Measurements from ENCODE around the gene CNOT4. TPM values are rescaled to one million over a fixed set of nuclear protein-coding genes. Genes with fewer than 3 reads are reported as not detected.

Gene CNOT4, protein sequence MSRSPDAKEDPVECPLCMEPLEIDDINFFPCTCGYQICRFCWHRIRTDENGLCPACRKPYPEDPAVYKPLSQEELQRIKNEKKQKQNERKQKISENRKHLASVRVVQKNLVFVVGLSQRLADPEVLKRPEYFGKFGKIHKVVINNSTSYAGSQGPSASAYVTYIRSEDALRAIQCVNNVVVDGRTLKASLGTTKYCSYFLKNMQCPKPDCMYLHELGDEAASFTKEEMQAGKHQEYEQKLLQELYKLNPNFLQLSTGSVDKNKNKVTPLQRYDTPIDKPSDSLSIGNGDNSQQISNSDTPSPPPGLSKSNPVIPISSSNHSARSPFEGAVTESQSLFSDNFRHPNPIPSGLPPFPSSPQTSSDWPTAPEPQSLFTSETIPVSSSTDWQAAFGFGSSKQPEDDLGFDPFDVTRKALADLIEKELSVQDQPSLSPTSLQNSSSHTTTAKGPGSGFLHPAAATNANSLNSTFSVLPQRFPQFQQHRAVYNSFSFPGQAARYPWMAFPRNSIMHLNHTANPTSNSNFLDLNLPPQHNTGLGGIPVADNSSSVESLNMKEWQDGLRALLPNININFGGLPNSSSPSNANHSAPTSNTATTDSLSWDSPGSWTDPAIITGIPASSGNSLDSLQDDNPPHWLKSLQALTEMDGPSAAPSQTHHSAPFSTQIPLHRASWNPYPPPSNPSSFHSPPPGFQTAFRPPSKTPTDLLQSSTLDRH
- polyA plus RNA-seq (ENCODE audit: insufficient read length in 4 of 4) = 10 to 100 TPM; 29.2 to 40.1 (median 34.9) TPM

DNA sequence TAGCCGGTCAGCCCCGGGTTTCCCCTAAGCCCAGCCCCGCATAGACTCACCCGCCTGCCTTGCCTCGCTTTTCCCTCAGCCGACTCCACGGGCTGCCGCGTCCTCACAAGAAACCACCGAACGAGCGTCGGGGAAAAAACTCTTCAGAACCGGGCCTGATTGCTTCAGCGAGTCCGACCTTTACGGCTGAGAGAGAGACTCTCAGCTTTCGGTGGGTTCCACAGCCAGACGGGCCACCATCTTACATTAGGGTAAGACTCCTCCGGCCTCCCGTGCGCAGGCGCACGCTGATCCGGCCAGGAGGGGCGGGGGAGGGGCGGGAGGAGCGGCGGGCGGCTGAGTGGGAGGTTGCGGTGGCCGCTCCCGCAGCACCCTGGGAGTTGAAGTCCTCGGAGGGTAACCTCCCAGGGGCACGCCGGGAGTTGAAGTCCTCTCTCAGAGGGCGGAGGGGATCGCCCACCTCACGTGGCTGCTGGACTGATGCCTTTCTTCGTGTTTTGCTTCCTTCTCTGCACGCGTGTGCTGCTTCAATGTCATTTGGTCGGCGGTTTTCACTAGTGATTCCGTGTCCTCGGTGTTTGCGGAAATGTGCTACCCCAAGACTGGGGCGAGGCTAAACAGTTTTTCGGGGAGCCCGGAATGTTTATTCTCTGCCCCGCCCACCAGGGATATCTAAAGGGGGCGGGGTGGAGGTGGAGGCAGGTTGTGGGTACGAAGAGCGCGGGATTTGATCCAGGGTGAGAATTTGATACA, at the start of gene CNOT4:
Gene CNOT4 (minus strand): TSS at position 264 of the 753 bp plus-strand sequence. CDS start 71,771 bp downstream, outside the sequence.
- peak; percentile 88 to 93 (median 90) for DNase-seq (ENCODE audit: low read depth in 4 of 4, low spot score in 3 of 4)

GRCh38 chr7:135558881-135559280, 49.0 kb upstream of the CNOT4 start:
- DNase-seq (ENCODE audit: low read depth in 4 of 4, low spot score in 3 of 4) = no peak

- DNase-seq (ENCODE audit: low read depth in 4 of 4, low spot score in 3 of 4) = peak in 3 of 4 donors; percentile 29 to 46 (median 44)
Observed at GRCh38 chr7:135558337-135558767, 48.5 kb upstream of the CNOT4 start.

- peak; percentile 76 to 88 (median 80) for DNase-seq (ENCODE audit: low read depth in 4 of 4, low spot score in 3 of 4)
Observed at GRCh38 chr7:135557455-135558336, 47.8 kb upstream of the CNOT4 start, which contains the start of gene NUP205. NUP205 (plus strand) TSS chr7:135557917; CDS start chr7:135557945, 28 bp downstream.

DNA sequence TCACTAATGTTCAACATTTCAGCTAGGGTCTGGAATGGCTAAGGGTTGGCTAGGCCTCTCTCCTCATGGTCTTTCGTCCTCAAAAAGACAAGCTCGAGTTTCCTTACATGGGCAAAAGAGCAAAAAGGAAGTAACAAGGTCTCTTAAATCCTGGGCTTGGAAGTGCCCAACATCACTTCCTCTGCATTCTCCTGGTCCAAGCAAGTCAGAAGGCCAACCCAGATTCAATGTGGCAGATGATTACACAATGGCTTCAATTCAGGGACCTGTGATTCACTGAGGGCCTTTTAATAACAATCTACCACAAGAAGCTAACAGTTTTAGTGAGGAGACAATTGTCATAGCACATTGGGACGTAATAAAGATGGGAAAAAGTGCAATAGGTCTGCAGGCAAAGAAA, 43.4 kb upstream of the CNOT4 start:
- no peak for DNase-seq (ENCODE audit: low read depth in 4 of 4, low spot score in 3 of 4)

- no peak for DNase-seq (ENCODE audit: low read depth in 4 of 4, low spot score in 3 of 4)
Observed at GRCh38 chr7:135552148-135552547, 42.2 kb upstream of the CNOT4 start.

- DNase-seq (ENCODE audit: low read depth in 4 of 4, low spot score in 3 of 4) = no peak
Observed at GRCh38 chr7:135550196-135550595, 40.3 kb upstream of the CNOT4 start.

GRCh38 chr7:135541029-135541428, 31.1 kb upstream of the CNOT4 start:
- no peak for DNase-seq (ENCODE audit: low read depth in 4 of 4, low spot score in 3 of 4)

DNA sequence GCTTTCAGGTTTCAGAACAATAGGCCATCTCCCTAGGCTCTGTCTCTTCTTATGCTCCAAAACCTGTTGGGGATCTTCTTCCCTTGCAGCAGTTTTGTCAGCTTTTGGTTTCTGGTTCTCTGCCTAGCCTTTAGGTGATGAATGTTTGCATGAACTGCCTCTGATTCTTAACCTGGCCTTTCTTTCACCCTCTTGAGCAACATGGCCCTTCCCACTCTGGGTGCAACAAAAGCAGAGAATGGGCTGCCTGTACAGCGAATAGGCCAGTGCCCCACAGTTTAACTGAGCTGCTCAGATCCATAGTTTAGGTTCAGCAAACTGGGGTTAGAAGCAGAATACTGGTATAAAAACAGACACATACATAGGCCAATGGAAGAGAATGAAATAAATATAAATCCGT, 29.7 kb upstream of the CNOT4 start:
- no peak for DNase-seq (ENCODE audit: low read depth in 4 of 4, low spot score in 3 of 4)

DNA sequence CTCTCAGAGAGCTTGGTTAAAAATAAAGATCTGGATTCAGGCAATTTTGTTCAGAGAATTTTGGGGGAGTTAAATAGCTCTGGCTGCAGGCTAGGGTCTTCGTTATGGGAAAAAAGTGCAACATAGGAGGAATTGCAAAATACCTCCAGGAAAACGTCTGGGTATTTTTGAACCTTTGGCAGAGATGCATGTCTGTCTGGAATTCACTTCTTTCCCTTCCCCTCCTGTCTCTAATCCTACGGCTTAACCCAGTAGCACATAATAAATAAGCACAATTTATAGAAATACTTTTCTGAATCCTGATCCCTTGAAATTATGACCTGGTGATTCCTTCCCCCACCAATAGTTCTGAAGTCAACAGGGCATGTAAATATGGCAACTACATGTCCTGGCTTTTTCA, 28.5 kb upstream of the CNOT4 start:
- DNase-seq (ENCODE audit: low read depth in 4 of 4, low spot score in 3 of 4) = no peak

DNA sequence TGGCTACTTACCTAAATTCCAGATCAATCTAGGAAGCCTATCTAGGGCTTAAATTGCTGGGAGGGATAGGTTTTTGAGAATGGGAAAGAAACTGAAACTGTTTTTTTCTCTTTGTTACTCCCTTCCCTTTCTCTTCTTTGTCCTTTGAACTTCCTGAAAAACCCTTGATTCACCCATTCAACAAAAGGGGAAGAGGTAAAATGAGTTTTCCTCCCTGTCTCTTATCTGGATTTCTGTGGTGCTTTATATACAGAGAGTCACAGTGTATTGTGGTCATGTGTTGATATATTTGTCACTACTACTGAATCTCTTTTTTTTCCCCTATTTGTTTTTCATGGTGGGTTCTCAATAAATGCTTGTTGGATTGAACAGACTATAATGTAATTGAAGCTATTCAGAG, 28.0 kb upstream of the CNOT4 start:
- no peak for DNase-seq (ENCODE audit: low read depth in 4 of 4, low spot score in 3 of 4)

DNA sequence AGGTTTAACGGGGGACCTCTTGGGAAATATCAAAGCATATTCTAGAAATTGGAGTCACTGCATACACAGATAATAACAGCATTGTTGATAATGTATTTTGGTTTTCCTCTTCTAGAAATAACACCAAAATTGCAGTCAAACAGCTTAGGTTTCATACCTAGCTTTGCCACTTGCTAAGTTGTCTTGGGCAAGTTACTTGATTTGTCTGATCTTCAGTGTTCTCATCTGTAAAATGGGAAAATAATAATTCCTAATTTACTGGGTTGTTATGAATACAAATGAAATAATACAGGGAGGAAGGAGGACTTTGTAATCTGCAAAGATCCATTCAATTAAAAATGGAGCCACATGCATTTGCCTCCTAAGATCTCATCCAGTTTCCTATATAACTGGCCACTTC, 27.6 kb upstream of the CNOT4 start:
- no peak for DNase-seq (ENCODE audit: low read depth in 4 of 4, low spot score in 3 of 4)

DNA sequence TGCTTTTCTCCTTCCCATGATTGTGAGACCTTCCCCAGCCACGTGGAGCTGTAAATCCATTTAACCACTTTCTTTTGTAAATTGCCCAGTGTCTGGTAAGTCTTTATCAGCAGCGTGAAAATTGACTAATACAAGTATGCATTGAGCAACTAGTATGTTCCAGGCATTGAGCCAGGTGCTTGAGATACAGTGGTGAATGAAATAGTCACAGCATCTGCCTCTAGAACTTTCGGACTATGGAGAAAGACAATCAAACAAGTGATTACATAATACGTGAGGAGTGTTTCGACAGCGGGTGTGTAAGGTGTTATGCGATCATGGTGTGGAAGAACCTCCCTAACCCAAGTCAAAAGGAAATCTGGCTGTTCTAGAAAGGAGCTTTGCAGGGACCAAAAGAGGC, 26.2 kb upstream of the CNOT4 start:
- DNase-seq (ENCODE audit: low read depth in 4 of 4, low spot score in 3 of 4) = no peak

- DNase-seq (ENCODE audit: low read depth in 4 of 4, low spot score in 3 of 4) = no peak
Observed at GRCh38 chr7:135527025-135527424, 17.1 kb upstream of the CNOT4 start.

DNA sequence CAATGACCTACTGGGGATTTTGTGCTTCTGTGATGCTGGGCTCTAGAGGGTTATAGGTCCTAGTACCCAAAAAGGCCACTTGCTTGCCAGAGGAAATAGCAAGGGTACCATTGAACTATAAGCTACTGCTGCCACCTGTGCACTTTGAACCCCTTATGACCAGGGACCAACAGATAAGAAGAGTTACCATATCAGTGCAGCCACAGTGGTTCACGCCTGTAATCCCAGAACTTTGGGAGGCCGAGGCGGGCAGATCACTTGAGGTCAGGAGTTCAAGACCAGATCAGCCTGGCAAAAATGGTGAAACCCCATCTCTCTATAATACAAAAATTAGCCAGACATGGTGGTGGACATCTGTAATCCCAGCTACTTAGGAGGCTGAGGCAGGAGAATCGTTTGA, 15.5 kb upstream of the CNOT4 start:
- DNase-seq (ENCODE audit: low read depth in 4 of 4, low spot score in 3 of 4) = no peak

- DNase-seq (ENCODE audit: low read depth in 4 of 4, low spot score in 3 of 4) = no peak
Observed at GRCh38 chr7:135523146-135523545, 13.2 kb upstream of the CNOT4 start.

DNA sequence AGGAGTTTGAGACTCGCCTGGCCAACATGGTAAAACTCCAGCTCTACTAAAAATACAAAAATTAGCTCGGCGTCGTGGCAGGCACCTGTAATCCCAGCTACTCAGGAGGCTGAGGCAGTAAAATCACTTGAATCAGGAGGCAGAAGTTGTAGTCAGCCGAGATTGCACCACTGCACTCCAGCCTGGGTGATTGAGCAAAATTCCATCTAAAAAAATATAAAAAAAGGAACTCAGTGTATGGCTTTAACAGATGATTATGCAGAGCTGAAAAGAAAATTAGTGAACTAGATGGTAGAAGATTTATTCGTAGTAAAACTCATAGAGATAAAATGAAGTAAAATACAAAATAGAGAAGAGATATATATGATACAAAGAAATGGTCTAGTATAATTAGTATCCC, 12.6 kb upstream of the CNOT4 start:
- no peak for DNase-seq (ENCODE audit: low read depth in 4 of 4, low spot score in 3 of 4)

GRCh38 chr7:135519871-135520270, 10.0 kb upstream of the CNOT4 start:
- DNase-seq (ENCODE audit: low read depth in 4 of 4, low spot score in 3 of 4) = no peak

DNA sequence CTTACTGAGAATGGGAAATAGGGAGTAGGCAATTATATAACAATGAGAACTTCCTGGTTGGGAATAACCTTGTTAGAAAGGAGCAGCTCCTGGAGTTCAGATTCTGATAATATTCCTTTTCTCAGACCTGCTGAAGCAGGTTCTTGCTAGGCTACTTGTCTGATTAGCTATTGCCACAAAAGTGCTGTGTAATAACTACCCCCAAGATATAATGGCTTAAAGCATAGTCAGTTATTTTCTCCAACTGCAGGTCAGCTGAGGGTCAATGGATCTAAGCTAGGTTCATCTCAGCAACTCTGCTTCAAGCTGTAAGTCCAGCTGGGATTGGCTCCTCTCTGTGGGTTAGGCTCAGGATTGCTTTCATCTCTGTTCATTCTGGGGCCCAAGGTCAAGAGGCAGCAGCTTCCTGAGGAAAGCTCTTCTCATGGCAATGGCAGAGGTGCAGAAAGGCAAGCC, 9.4 kb upstream of the CNOT4 start:
- no peak for DNase-seq (ENCODE audit: low read depth in 4 of 4, low spot score in 3 of 4)

GRCh38 chr7:135518748-135519147, 8.8 kb upstream of the CNOT4 start:
- DNase-seq (ENCODE audit: low read depth in 4 of 4, low spot score in 3 of 4) = no peak
